Activated naive CD4-positive, alpha-beta T cell treated with anti-CD3 and anti-CD28 coated beads, Interleukin-2, amount 50 U/mL, for 72 hours (primary cell): ENCODE data around the gene SNAP23. TPM values are rescaled to one million over a fixed set of nuclear protein-coding genes. Genes with fewer than 3 reads are reported as not detected.
"Not testable (repeated sequence)": the region's sequence is repeated elsewhere in the genome, so short reads cannot be mapped to it uniquely, and the experiment has no call there.

ENCODE experiments used
- ATAC-seq, 2 donors: fragments of 150-1000 bp; cut with Tn5 transposase; 2 replicates each; pipeline ENCODE4 v1.10.0; 2021; ENCODE audit warnings: mild to moderate bottlenecking in 2 of 2, moderate library complexity in 2 of 2
- DNase-seq, 2 donors: peaks; one replicate each; pipeline ENCODE4 v3.0.0; 2021 to 2022; ENCODE audit warnings: low spot score in 2 of 2
- H3K27ac Mint-ChIP-seq, 2 donors: one replicate each; pipeline ENCODE4 v1.8.0; 2022; ENCODE audit warnings: mild to moderate bottlenecking in 2 of 2, mixed read lengths in 2 of 2
- H3K36me3 Mint-ChIP-seq, 2 donors: one replicate each; pipeline ENCODE4 v1.8.0; 2022; ENCODE audit warnings: mixed read lengths in 2 of 2
- H3K9me3 Mint-ChIP-seq, 2 donors: one replicate each; pipeline ENCODE4 v1.8.0; 2022; ENCODE audit warnings: mixed read lengths in 2 of 2
- total RNA-seq, 2 donors: library from RNA; stranded (reverse); gene quantifications; one replicate each; pipeline ENCODE4 v1.2.3, GENCODE V29; 2022

Gene SNAP23
- total RNA-seq, 2 donors from 2014 or later, result 66.7 to 68.6 TPM

GRCh38 chr15:42533246-42533645 is 37.8 kb downstream of the SNAP23 start:
- no peaks in the 10 kb centered on the region for H3K9me3 Mint-ChIP-seq
- peaks cover 4 to 14% of the 10 kb centered on the region in 2 donors for H3K36me3 Mint-ChIP-seq
- no peak for DNase-seq
- no peak overlapping the region for H3K27ac Mint-ChIP-seq
- ATAC-seq, result no peak

GRCh38 chr15:42544853-42545629 is 49.6 kb downstream of the SNAP23 start:
- ATAC-seq, result no peak
- Mint-ChIP-seq H3K36me3 (peaks cover 7 to 29% of the 10 kb centered on the region in 2 donors), H3K9me3 (no peaks in the 10 kb centered on the region), H3K27ac (no peak overlapping the region)
- no peak for DNase-seq

- DNase-seq, result no peak
These were observed 52.4 kb downstream of the SNAP23 start for GRCh38 chr15:42547918-42548248.

GRCh38 chr15:42548249-42549031 is 53.0 kb downstream of the SNAP23 start, which contains the start of the genes HAUS2 and LRRC57:
HAUS2 (plus strand) TSS chr15:42548838; CDS start chr15:42548873, 35 bp downstream.
LRRC57 (minus strand) TSS chr15:42548793; CDS start chr15:42548434, 359 bp downstream.
- H3K36me3 Mint-ChIP-seq, result peaks cover 7 to 30% of the 10 kb centered on the region in 2 donors
- H3K9me3 Mint-ChIP-seq, result no peaks in the 10 kb centered on the region
- peak; percentile 88 for DNase-seq
- peak; percentile 93 for ATAC-seq
- peak within 1 kb of the TSS; percentile 93 to 97 for H3K27ac Mint-ChIP-seq

More at GRCh38 chr15:42547918-42548248, 52.4 kb downstream of the SNAP23 start:
- peak overlapping the region; percentile 93 to 97 for H3K27ac Mint-ChIP-seq
- H3K9me3 Mint-ChIP-seq, result no peaks in the 10 kb centered on the region
- ATAC-seq, result no peak
- peaks cover 7 to 30% of the 10 kb centered on the region in 2 donors for H3K36me3 Mint-ChIP-seq

- Mint-ChIP-seq H3K9me3 (no peaks in the 10 kb centered on the region), H3K27ac (peak overlapping the region; percentile 93 to 97), H3K36me3 (peaks cover 7 to 30% of the 10 kb centered on the region in 2 donors)
- DNase-seq (no peak), ATAC-seq (peak; percentile 9 to 57)
These were observed 53.6 kb downstream of the SNAP23 start for GRCh38 chr15:42549032-42549491.

GRCh38 chr15:42549741-42550392 is 54.4 kb downstream of the SNAP23 start:
- peaks cover 7 to 30% of the 10 kb centered on the region in 2 donors for H3K36me3 Mint-ChIP-seq
- no peak for ATAC-seq

GRCh38 chr15:42553554-42553953 is 58.1 kb downstream of the SNAP23 start:
- no peak for ATAC-seq
- DNase-seq, result no peak
- no peaks in the 10 kb centered on the region for H3K9me3 Mint-ChIP-seq
- no peak overlapping the region for H3K27ac Mint-ChIP-seq
- peaks cover 7 to 14% of the 10 kb centered on the region in 2 donors for H3K36me3 Mint-ChIP-seq

More at GRCh38 chr15:42549741-42550392, 54.4 kb downstream of the SNAP23 start:
- DNase-seq, result no peak
- Mint-ChIP-seq H3K9me3 (no peaks in the 10 kb centered on the region), H3K27ac (peak overlapping the region; percentile 39 to 93)

GRCh38 chr15:42556550-42557207 is 61.2 kb downstream of the SNAP23 start:
- not testable (repeated sequence) for H3K27ac Mint-ChIP-seq, H3K9me3 Mint-ChIP-seq, ATAC-seq, H3K36me3 Mint-ChIP-seq, DNase-seq

GRCh38 chr15:42558739-42559138 is 63.3 kb downstream of the SNAP23 start:
- Mint-ChIP-seq H3K27ac (no peak overlapping the region), H3K9me3 (no peaks in the 10 kb centered on the region), H3K36me3 (peaks cover 0 to 6% of the 10 kb centered on the region in 2 donors)
- no peak for DNase-seq
- no peak for ATAC-seq

GRCh38 chr15:42575188-42576039 is 80.0 kb downstream of the SNAP23 start, which contains the start of gene STARD9:
STARD9 (plus strand) TSS chr15:42575606; CDS start chr15:42575716, 110 bp downstream.
- Mint-ChIP-seq H3K9me3 (no peaks in the 10 kb centered on the region), H3K36me3 (peaks cover 0 to 11% of the 10 kb centered on the region in 2 donors), H3K27ac (peak within 1 kb of the TSS; percentile 76 to 90)
- DNase-seq (peak; percentile 96), ATAC-seq (peak; percentile 90 to 94)

- peak overlapping the region; percentile 76 to 90 for H3K27ac Mint-ChIP-seq
- no peaks in the 10 kb centered on the region for H3K9me3 Mint-ChIP-seq
- DNase-seq (no peak), ATAC-seq (no peak)
- H3K36me3 Mint-ChIP-seq, result peaks cover 0 to 11% of the 10 kb centered on the region in 2 donors
These were observed 80.7 kb downstream of the SNAP23 start for GRCh38 chr15:42576040-42576594.

- Mint-ChIP-seq H3K27ac (no peak overlapping the region), H3K36me3 (peaks cover 0 to 11% of the 10 kb centered on the region in 2 donors), H3K9me3 (no peaks in the 10 kb centered on the region)
- ATAC-seq, result no peak
- no peak for DNase-seq
These were observed 81.3 kb downstream of the SNAP23 start for GRCh38 chr15:42576776-42577175.

- Mint-ChIP-seq H3K27ac (no peak overlapping the region), H3K36me3 (peaks cover 0 to 11% of the 10 kb centered on the region in 2 donors), H3K9me3 (no peaks in the 10 kb centered on the region)
- no peak for ATAC-seq
- DNase-seq, result no peak
These were observed 82.1 kb downstream of the SNAP23 start for GRCh38 chr15:42577514-42578031.

- Mint-ChIP-seq H3K9me3 (no peaks in the 10 kb centered on the region), H3K27ac (no peak overlapping the region), H3K36me3 (peaks cover 0 to 11% of the 10 kb centered on the region in 2 donors)
- DNase-seq (no peak), ATAC-seq (no peak)
These were observed 83.6 kb downstream of the SNAP23 start for GRCh38 chr15:42578984-42579537.
